Measurements from ENCODE around the gene AICDA.

- TF ChIP-seq CTCF (IDR thresholded peaks at IDR 0.05 in 8 of 11, conservative IDR thresholded peaks at IDR 0.05 in 3 of 11), result no peak
- TF ChIP-seq POLR2A (IDR thresholded peaks at IDR 0.05), result no peak
- TF ChIP-seq POLR2AphosphoS5 (IDR thresholded peaks at IDR 0.05), result no peak
Observed at GRCh38 chr12:8603856-8604255, 8.8 kb downstream of the AICDA start.

Data from spleen (tissue), 7 donors.